Mesenchymal stem cell (in vitro differentiated cells and primary cell): Measurements from ENCODE around the gene ECI2.

Experiments used
- DNase-seq: peaks from one replicate; pipeline ENCODE4 v3.0.0-alpha.2; 2013
- H2AFZ ChIP-seq: one replicate; pipeline ENCODE4 v1.6.1; 2013; ENCODE audit warnings: low read depth, mild to moderate bottlenecking, control low read depth, inconsistent platforms, low read length, moderate library complexity
- H2AK5ac ChIP-seq: 2 replicates; pipeline ENCODE4 v1.6.1; 2013; ENCODE audit warnings: low read length, moderate library complexity, mild to moderate bottlenecking, inconsistent platforms; ENCODE audit not compliant: severe bottlenecking
- H2BK120ac ChIP-seq: one replicate; pipeline ENCODE4 v1.6.1; 2013; ENCODE audit warnings: low read depth, mild to moderate bottlenecking, inconsistent platforms, low read length, moderate library complexity
- H2BK12ac ChIP-seq, 2 experiments: one replicate each; pipeline ENCODE4 v1.6.1; 2013; ENCODE audit warnings: inconsistent platforms in 2 of 2, low read length in 2 of 2, mild to moderate bottlenecking in 2 of 2, moderate library complexity in 2 of 2, control low read depth in 1 of 2
- H2BK15ac ChIP-seq: one replicate; pipeline ENCODE4 v1.6.1; 2013; ENCODE audit warnings: mild to moderate bottlenecking, low read depth, inconsistent platforms; ENCODE audit not compliant: poor library complexity, severe bottlenecking
- H2BK5ac ChIP-seq: 2 replicates; pipeline ENCODE4 v1.6.1; 2013; ENCODE audit warnings: low read depth, mild to moderate bottlenecking, low read length, control low read depth, inconsistent platforms; ENCODE audit not compliant: poor library complexity, severe bottlenecking
- H3K14ac ChIP-seq, 2 experiments: one replicate each; pipeline ENCODE4 v1.6.1; 2013; ENCODE audit warnings: inconsistent platforms in 2 of 2, low read length in 2 of 2, control low read depth in 1 of 2, mild to moderate bottlenecking in 1 of 2, moderate library complexity in 1 of 2
- H3K18ac ChIP-seq, 2 experiments: one replicate each; pipeline ENCODE4 v1.6.1; 2013; ENCODE audit warnings: inconsistent platforms in 2 of 2, low read length in 2 of 2, control low read depth in 1 of 2, low read depth in 1 of 2, mild to moderate bottlenecking in 1 of 2
- H3K23ac ChIP-seq, 2 experiments: one replicate each; pipeline ENCODE4 v1.6.1; 2013; ENCODE audit warnings: inconsistent platforms in 2 of 2, low read length in 2 of 2, mild to moderate bottlenecking in 2 of 2, moderate library complexity in 2 of 2, control low read depth in 1 of 2
- H3K27ac ChIP-seq: 2 replicates; pipeline ENCODE4 v1.5.1; 2013; ENCODE audit warnings: mild to moderate bottlenecking, moderate library complexity, low read length, control low read depth, inconsistent platforms; ENCODE audit not compliant: poor library complexity, severe bottlenecking
- H3K27me3 ChIP-seq, 2 experiments: 2 replicates each; pipeline versions ENCODE4 v1.6.1 to v1.7.0; 2013; ENCODE audit warnings: low read length in 2 of 2, mild to moderate bottlenecking in 2 of 2, moderate library complexity in 2 of 2, control low read depth in 1 of 2, inconsistent platforms in 1 of 2; ENCODE audit not compliant: control insufficient read depth in 1 of 2, insufficient read depth in 1 of 2
- H3K36me3 ChIP-seq, 2 experiments: 2 replicates each; pipeline versions ENCODE4 v1.6.1 to v1.7.0; 2013; ENCODE audit warnings: low read length in 2 of 2, control low read depth in 1 of 2, inconsistent platforms in 1 of 2, low read depth in 1 of 2, mild to moderate bottlenecking in 1 of 2; ENCODE audit not compliant: insufficient read depth in 2 of 2, control insufficient read depth in 1 of 2
- H3K4ac ChIP-seq, 2 experiments: one replicate each; pipeline ENCODE4 v1.6.1; 2013; ENCODE audit warnings: inconsistent platforms in 2 of 2, low read length in 2 of 2, mild to moderate bottlenecking in 2 of 2, moderate library complexity in 2 of 2, control low read depth in 1 of 2, low read depth in 1 of 2
- H3K4me1 ChIP-seq: 2 replicates; pipeline ENCODE4 v1.6.1; 2013; ENCODE audit warnings: low read depth, low read length, control low read depth; ENCODE audit not compliant: control insufficient read depth, insufficient read depth
- H3K4me2 ChIP-seq: 2 replicates; pipeline ENCODE4 v1.6.1; 2013; ENCODE audit warnings: low read length, mild to moderate bottlenecking, inconsistent platforms; ENCODE audit not compliant: poor library complexity, severe bottlenecking
- H3K4me3 ChIP-seq, 2 experiments: 2 replicates each; pipeline versions ENCODE4 v1.5.1 to v1.7.0; 2013; ENCODE audit warnings: low read length in 2 of 2, mild to moderate bottlenecking in 2 of 2, control low read depth in 1 of 2, low read depth in 1 of 2; ENCODE audit not compliant: insufficient read depth in 1 of 2
- H3K79me1 ChIP-seq: replicated peaks from 2 replicates; pipeline ENCODE4 v1.6.1; 2013; ENCODE audit warnings: mild to moderate bottlenecking, control low read depth, low read length, inconsistent platforms; ENCODE audit not compliant: poor library complexity, severe bottlenecking
- H3K9ac ChIP-seq: 2 replicates; pipeline ENCODE4 v1.7.0; 2013; ENCODE audit warnings: mild to moderate bottlenecking, low read length, moderate library complexity
- H3K9me3 ChIP-seq: 2 replicates; pipeline ENCODE4 v1.7.0; 2013; ENCODE audit warnings: mild to moderate bottlenecking, low read length; ENCODE audit not compliant: control insufficient read depth
- H4K8ac ChIP-seq: one replicate; pipeline ENCODE4 v1.6.1; 2013; ENCODE audit warnings: inconsistent platforms, mild to moderate bottlenecking, low read length, moderate library complexity
- H4K91ac ChIP-seq: one replicate; pipeline ENCODE4 v1.6.1; 2013; ENCODE audit warnings: mild to moderate bottlenecking, low read length, inconsistent platforms
- WGBS: methylation state at CpG from one replicate; pipeline ENCODE4 v1.1.7; 2013; ENCODE audit warnings: mixed read lengths; 5-methylcytosine and 5-hydroxymethylcytosine counted together

Gene ECI2

GRCh38 chr6:4105980-4106536 is 29.3 kb downstream of the ECI2 start:
- no peak overlapping the region for H2BK15ac ChIP-seq
- H3K18ac ChIP-seq, result no peak overlapping the region
- no peak overlapping the region for H3K14ac ChIP-seq
- H3K4me2 ChIP-seq, result no peak overlapping the region
- H2BK5ac ChIP-seq, result no peak overlapping the region
- H3K4ac ChIP-seq, result no peak overlapping the region
- H3K4me1 ChIP-seq, result peaks cover 4% of the 10 kb centered on the region
- no peak overlapping the region for H2BK120ac ChIP-seq
- H3K79me1 ChIP-seq, result no peaks in the 10 kb centered on the region
- no peak overlapping the region for H3K23ac ChIP-seq
- H2AFZ ChIP-seq, result no peak overlapping the region
- WGBS, result 92% methylated on average over 2 of the region's 4 CpGs
- no peaks in the 10 kb centered on the region for H3K27me3 ChIP-seq
- H3K27ac ChIP-seq, result no peak overlapping the region
- no peak overlapping the region for H2AK5ac ChIP-seq
- no peak for DNase-seq
- no peaks in the 10 kb centered on the region for H3K36me3 ChIP-seq
- no peak overlapping the region for H2BK12ac ChIP-seq
- H3K4me3 ChIP-seq, result no peak overlapping the region
- H3K9me3 ChIP-seq, result no peaks in the 10 kb centered on the region
- H4K91ac ChIP-seq, result no peak overlapping the region
- H4K8ac ChIP-seq, result no peak overlapping the region
- H3K9ac ChIP-seq, result no peak overlapping the region

GRCh38 chr6:4103929-4104328 is 31.4 kb downstream of the ECI2 start:
- Histone ChIP-seq H2BK5ac (no peak overlapping the region), H3K27me3 (no peaks in the 10 kb centered on the region), H3K4me2 (no peak overlapping the region), H3K9me3 (no peaks in the 10 kb centered on the region), H3K4me3 (no peak overlapping the region), H4K8ac (no peak overlapping the region), H3K18ac (no peak overlapping the region), H3K23ac (no peak overlapping the region), H3K4ac (no peak overlapping the region), H2BK120ac (no peak overlapping the region), H2BK15ac (no peak overlapping the region), H3K27ac (no peak overlapping the region), H2BK12ac (no peak overlapping the region), H3K14ac (no peak overlapping the region), H3K4me1 (peaks cover 4% of the 10 kb centered on the region), H4K91ac (no peak overlapping the region), H2AK5ac (no peak overlapping the region), H3K79me1 (no peaks in the 10 kb centered on the region), H2AFZ (no peak overlapping the region), H3K36me3 (no peaks in the 10 kb centered on the region), H3K9ac (no peak overlapping the region)
- DNase-seq, result no peak
- WGBS, result 93% methylated on average over 5 of the region's 5 CpGs

- H4K8ac ChIP-seq, result no peak overlapping the region
- no peaks in the 10 kb centered on the region for H3K27me3 ChIP-seq
- H2BK5ac ChIP-seq, result no peak overlapping the region
- no peak overlapping the region for H2BK12ac ChIP-seq
- no peak overlapping the region for H2AFZ ChIP-seq
- H3K14ac ChIP-seq, result no peak overlapping the region
- no peaks in the 10 kb centered on the region for H3K9me3 ChIP-seq
- DNase-seq, result no peak
- no peak overlapping the region for H4K91ac ChIP-seq
- no peak overlapping the region for H2AK5ac ChIP-seq
- H3K4me1 ChIP-seq, result peaks cover 2% of the 10 kb centered on the region
- H2BK15ac ChIP-seq, result no peak overlapping the region
- H3K9ac ChIP-seq, result no peak overlapping the region
- H2BK120ac ChIP-seq, result no peak overlapping the region
- H3K23ac ChIP-seq, result no peak overlapping the region
- H3K4me3 ChIP-seq, result no peak overlapping the region
- no peak overlapping the region for H3K4me2 ChIP-seq
- H3K4ac ChIP-seq, result no peak overlapping the region
- H3K27ac ChIP-seq, result no peak overlapping the region
- H3K18ac ChIP-seq, result no peak overlapping the region
- no peaks in the 10 kb centered on the region for H3K79me1 ChIP-seq
- H3K36me3 ChIP-seq, result no peaks in the 10 kb centered on the region
- WGBS, result 76% methylated on average over 6 of the region's 6 CpGs
Measured at GRCh38 chr6:4102687-4103244, 32.6 kb downstream of the ECI2 start.

DNA sequence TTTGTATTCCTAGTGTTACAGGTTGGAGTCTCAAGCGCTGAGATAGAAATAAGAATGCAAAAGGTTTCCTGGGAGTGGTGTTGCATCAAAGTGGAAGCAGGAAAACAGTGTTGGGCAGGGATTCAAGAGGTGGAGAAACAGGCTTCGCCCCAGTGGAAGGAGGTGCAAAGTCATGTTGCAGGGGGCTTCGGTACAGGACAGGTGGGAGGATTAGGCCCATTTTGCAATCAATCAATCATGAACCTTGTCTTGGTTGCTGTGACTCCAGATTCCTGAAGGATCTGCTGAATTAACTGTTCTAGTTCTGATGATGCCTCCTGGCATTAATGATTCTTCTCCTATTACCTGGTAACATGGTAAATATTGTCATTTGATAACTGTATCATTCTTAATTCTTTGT is 34.1 kb downstream of the ECI2 start:
- Histone ChIP-seq H3K4me3 (no peak overlapping the region), H4K8ac (no peak overlapping the region), H3K36me3 (no peaks in the 10 kb centered on the region), H3K4me1 (peaks cover 2% of the 10 kb centered on the region), H3K27me3 (no peaks in the 10 kb centered on the region), H2BK5ac (no peak overlapping the region), H2BK12ac (no peak overlapping the region), H2BK15ac (no peak overlapping the region), H3K4me2 (no peak overlapping the region), H3K14ac (no peak overlapping the region), H3K4ac (no peak overlapping the region), H3K23ac (no peak overlapping the region), H2AK5ac (no peak overlapping the region), H3K79me1 (no peaks in the 10 kb centered on the region), H3K18ac (no peak overlapping the region), H3K9ac (no peak overlapping the region), H2AFZ (no peak overlapping the region), H3K9me3 (no peaks in the 10 kb centered on the region), H3K27ac (no peak overlapping the region), H4K91ac (no peak overlapping the region), H2BK120ac (no peak overlapping the region)
- no peak for DNase-seq
- WGBS, result 93% methylated on average over 3 of the region's 3 CpGs
